HL-60 (cell line): Measurements from ENCODE around the gene PDIA4.

Source experiments
- CTCF ChIP-seq: IDR thresholded peaks from one replicate; pipeline ENCODE4 v1.5.1; 2011; ENCODE audit warnings: low read length, control low read depth, inconsistent platforms; ENCODE audit not compliant: insufficient read depth
- GABPA ChIP-seq: IDR thresholded peaks from 2 replicates; pipeline ENCODE4 v1.6.1; 2012; ENCODE audit warnings: low read depth
- POLR2AphosphoS5 ChIP-seq: IDR thresholded peaks from 2 replicates; pipeline ENCODE4 v1.6.1; 2012; ENCODE audit warnings: low read depth
- REST ChIP-seq: IDR thresholded peaks from 2 replicates; pipeline ENCODE4 v1.6.1; 2012; ENCODE audit warnings: low read depth; ENCODE audit not compliant: insufficient replicate concordance

GRCh38 chr7:149027611-149028345 is 527 bp downstream of the PDIA4 start:
- no peak for TF ChIP-seq CTCF
- no peak for TF ChIP-seq GABPA
- no peak for TF ChIP-seq POLR2AphosphoS5
- TF ChIP-seq REST = no peak
